Measurements from ENCODE around the gene TBC1D14.

Gene TBC1D14

DNA sequence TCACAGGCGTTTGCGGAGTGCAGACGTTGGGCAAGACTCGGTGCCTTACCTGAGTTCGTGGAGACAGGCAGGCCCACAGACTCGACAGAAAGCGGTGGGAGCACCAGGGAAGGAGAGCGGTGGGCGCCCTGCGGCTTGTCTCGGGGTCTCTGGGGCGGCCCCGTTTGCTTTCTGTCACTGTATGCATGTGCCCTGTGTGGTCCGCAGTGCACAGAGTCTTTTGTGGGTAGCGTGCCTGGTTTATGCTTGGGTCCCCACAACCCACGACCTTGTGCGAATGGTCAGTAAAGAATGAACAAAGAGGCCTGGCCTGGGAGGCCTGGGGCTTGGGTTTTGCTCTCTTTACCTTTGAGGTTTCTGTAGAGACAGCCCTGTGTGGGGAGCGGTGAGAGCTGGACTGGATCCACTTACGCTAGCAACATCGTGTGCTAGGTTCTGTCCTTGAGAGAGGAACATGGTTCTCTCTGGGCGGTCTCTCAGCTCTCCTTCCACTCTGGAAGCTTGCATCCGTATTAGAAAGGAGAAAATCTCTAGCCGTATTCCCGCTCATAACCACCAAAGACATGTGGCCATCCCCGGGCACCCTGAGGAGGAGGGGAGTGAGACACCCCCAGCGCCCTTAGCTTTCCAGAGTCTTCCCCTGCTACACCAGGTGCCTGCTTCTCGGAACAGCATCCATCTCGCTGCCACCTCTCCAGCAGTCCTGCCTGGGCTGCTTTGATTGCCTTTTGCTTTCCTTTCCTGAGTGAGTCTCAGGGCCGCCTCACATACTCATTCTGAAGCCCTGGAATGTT is 134.7 kb downstream of the TBC1D14 start:
- DNase-seq (ENCODE audit: low spot score): no peak

DNA sequence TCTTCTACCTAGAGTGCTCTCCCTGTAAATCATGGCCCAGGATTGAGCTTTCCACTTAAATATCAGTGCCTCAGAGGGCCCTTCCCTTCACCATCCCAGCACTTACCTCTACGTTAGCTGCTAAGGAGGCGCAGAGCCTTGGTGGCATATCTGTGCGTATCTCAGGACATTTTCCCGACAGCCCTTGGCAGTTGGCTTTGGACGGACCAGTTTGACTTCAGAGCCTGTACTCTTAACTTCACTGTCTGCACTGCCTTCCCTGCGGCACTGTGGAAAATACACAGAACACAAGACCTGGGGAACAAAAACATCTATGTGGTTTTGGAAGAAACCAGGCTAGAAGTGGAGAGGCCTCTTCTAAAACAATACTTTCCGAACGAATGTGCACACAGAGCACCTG is 135.9 kb downstream of the TBC1D14 start:
- no peak for DNase-seq (ENCODE audit: low spot score)

DNA sequence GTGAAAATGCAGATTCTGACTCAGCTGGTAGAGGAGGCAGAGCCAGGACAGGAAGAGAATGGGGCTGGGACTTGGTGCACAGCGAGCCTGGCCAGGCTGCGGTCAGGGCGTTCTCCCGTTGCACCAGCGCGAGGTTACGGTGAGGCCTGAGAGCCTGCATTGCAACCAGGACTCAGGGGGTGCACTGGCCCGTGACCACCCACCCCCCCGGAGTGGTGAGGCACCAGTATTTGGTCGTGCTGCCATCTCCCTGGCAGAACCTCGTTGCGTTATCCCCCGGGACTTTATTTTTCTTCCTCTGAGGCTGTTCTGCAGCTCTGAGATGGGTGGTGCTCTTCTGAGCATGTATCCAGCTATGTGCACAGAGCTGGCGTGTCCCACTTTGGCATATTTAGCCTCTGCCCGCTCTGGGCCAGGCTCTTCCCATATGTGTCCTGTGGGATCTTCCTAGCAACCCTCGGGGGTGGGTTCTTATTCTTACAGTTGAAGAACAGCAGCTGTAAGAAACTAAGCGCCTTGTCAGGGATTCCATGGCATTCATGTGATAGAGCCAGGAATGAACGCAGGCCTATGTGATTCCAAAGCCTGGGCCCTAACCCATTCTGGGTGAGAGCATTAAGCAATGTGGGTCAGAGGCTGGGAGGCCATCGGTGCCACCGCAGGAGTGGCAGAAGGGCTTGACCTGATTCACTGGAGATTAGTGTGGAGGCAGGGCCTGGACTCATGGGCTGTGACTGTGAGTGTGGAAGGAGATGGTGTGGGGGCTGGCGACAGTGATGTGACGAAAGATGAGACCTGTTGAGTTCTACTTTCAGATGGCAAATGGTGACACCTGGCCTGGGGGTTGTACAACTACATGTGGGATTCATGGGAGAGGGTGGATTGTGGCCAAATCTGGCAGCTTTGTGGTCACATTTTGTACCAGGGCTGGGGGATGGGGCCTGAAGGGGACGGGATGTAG is 136.6 kb downstream of the TBC1D14 start:
- no peak for DNase-seq (ENCODE audit: low spot score)

DNA sequence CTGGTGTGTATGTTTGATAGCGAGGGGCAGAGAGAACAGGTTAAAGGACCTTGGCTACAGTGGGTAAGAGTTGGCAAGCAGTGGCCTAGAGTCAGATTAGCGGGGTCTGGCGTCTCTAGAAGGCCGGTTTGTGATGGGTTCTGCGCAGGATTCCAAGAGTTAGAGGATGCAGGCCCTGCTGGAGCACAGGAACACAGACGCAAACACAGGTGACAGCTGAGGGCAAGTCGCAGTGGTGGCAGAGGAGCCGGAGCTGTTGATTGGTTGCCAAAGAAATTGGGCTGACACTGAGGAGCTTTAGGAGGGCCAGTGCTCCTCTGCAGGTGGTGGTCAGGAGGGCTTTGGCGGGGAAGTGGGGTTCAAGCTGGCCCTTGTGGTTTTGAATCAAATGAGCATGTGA is 137.3 kb downstream of the TBC1D14 start:
- no peak for DNase-seq (ENCODE audit: low spot score)

DNA sequence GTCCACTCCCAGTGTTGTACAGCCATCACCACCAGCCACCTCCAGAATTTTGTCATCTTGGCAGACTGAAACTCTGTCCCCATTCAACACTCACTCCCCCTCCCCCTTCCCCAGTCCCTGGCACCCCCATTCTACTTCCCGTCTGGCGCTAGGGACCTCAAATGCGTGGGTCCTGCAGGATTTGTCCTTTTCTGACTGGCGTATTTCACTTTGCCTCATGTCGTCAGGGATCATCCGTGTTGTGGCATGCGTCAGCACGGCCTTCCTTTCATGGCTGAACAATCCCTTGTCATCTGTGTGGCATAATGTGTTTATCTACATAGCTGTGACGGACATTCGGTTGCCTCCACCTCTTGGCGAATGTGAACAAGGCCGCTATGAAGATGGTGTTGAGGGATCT is 139.0 kb downstream of the TBC1D14 start:
- DNase-seq (ENCODE audit: low spot score): no peak

DNA sequence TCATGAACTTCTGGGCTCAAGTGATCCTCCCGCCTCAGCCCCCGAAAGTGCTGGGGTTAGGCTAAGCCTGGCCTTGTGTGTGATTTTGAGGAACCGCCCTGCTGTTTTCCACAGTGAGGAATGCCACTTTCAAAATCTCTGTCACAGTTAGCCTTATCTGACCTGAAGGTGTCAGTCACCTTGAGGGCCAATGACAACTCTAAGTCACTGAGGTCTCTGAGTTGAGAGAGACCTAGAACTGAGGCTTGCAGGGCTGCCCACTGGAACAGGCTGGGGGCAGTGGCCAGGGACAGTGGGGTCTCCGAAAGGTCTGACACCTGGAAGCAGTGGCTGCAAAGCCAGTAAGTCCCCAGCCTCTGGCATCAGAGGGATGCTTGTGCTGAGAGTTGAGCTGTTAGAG is 139.7 kb downstream of the TBC1D14 start:
- DNase-seq (ENCODE audit: low spot score): no peak

DNA sequence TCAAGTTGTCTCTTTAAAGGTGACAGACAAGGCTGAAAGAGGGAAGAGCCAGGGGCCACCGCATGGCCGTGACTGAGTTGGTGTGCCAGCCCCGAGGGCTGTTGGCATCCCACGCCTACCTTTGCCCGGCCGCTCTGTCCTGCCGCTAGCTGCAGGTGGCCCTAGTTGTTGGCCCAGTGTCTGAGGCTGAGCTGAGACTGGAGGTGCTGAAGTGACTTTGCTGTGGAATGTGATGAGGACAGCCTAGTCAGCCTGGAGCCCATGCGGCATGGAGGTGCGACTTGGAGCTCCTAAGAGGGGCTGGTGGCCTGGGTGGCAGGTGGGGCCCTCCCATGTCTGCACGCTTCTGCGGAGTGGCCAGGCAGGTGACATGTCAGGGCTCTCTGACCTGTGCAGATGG is 140.1 kb downstream of the TBC1D14 start:
- no peak for DNase-seq (ENCODE audit: low spot score)

DNA sequence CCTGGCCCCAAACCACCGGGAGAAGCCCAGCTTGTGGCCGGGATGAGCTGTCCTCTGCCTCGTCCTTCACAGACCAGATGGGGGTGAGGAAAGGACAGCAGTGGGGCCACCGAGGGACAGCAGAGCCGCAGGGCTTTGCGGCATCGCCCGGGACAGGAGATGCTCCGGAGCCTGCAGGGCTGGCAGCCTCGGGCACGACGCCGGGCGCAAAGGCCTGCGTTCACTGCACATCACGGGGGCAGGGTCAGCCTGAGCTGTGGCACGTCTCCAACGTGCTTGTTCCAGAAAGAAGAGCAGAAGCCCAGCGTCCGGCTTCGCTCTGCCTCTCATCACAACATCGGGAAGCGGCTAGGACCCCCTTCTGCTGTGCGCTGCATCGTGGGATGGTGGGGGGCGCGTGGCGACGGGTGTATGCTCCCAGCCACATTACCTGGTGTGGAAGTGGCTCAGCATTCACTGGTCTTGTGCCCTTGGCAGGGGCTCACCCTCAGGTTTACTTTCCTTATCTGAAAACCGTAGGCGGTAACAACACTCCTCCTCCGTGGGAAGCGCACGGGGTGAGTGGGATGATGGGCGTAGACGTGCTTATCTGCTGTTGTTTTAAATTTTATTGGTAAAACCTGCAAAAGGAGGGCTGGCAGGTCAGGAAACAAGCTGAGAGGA is 141.0 kb downstream of the TBC1D14 start:
- DNase-seq (ENCODE audit: low spot score): no peak

DNA sequence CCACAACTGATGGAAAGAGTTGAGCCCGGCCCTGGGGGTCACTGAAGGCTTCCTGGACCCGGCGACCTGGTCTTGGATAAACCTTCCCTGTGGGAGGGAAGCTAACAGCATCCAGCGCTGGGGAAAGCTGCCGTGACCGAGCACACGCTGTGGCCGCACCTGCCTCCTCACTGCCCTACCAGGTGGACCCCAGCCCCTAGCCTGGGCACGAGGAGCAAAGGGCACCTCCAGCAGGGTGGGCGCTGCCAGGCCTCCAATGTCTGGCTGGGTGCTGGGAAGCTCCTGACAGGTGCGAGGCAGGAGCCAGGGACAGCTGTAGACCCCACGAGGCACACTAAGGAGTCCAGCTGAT is 141.5 kb downstream of the TBC1D14 start:
- no peak for DNase-seq (ENCODE audit: low spot score)

DNA sequence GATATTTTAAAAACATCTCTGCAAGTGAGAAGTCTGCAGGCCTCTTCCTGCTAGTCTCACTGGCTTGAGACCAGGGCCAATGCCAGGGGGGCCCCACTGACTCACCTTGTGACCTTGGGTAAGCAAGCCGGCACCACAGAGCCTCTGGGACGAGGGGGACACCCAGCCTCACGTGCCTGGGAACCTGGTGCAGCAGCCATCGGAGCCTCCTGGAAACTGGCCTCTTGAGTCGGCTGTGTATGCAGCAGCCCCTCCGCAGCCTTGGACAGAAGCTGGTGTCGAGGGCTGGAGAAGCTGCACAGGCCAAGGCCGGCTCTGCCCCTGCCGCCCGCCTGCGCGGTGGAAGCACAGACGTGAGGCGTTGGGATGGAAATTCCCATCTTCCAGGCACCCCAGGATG is 142.3 kb downstream of the TBC1D14 start:
- no peak for DNase-seq (ENCODE audit: low spot score)

DNA sequence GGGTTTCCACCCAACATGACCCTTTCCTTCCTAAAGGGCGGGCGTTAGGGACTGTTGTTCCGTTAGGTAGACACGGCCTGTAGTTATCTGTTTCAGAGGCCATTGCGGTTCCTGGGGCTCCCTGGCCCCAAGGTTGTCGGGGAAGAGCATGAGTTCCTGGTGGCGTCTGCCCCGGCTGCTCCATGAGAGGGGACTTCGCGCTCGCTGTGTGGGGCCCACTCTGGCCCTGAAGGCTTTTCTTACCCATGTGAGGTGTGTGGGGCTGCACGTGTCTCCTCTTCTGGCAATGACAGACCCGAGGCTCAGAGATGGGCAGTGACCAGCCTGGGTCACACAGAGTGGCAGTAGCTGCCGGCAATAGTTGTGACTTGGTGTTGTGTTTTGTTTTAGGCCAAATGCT is 142.7 kb downstream of the TBC1D14 start:
- DNase-seq (ENCODE audit: low spot score): no peak

DNA sequence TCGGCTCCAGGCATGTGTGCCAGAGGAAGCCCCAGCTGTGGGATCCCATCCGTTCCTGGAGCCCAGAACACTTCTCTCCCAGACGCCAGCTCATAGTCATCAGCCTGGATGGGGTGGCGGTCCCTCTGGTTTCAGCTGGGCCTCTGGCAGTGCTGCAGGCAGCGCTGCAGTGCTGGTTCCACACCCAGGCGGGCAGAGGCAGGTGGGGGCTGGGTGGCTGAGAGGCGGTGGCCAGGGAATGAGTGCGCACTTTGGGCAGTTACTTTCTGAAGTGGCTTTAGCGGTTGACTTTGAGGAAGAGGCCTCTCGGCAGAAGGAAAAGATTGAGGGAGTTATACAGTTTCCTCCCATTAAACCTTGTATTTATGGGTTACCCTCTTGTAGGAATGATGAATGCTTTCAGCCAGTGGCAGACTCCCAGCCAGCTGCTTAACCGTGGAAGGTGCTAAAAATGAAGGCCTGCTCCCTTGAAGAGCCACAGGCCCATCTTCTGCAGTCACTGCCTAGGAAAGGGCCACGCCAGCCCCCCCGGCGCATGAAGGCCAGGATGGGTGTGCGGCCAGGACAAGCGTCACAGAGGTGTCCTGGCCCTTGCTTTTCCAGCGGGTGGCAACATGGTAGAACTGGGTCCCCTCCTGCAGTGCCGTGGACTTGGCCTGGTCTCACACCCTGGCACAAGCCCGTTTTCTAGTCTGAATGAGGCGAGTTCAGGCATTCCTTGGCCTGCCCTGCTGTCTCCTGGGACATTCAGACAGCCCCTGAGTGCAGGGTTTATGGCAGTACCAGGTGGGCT is 143.5 kb downstream of the TBC1D14 start:
- no peak for DNase-seq (ENCODE audit: low spot score)

DNA sequence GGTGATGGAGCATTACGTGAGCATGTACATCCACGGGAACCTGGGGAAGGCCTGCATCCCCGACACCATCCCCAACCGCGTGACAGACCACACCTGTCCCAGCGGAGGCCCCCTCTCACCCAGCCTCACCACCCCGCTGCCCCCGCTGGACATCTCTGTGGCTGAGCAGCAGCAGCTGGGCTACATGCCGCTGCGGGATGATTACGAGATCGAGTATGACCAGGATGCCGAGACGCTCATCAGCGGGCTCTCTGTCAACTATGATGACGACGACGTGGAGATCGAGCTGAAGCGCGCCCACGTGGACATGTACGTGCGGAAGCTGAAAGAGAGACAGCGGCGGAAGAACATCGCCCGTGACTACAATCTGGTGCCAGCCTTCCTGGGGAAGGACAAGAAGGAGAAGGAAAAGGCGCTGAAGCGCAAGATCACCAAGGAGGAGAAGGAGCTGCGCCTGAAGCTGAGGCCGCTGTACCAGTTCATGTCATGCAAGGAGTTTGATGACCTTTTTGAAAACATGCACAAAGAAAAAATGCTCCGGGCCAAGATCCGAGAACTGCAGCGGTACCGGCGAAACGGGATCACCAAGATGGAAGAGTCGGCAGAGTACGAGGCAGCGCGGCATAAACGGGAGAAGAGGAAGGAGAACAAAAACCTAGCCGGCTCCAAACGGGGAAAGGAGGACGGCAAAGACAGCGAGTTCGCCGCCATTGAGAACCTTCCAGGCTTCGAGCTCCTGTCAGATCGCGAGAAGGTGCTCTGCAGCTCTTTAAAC is 144.7 kb downstream of the TBC1D14 start:
- DNase-seq (ENCODE audit: low spot score): no peak

DNA sequence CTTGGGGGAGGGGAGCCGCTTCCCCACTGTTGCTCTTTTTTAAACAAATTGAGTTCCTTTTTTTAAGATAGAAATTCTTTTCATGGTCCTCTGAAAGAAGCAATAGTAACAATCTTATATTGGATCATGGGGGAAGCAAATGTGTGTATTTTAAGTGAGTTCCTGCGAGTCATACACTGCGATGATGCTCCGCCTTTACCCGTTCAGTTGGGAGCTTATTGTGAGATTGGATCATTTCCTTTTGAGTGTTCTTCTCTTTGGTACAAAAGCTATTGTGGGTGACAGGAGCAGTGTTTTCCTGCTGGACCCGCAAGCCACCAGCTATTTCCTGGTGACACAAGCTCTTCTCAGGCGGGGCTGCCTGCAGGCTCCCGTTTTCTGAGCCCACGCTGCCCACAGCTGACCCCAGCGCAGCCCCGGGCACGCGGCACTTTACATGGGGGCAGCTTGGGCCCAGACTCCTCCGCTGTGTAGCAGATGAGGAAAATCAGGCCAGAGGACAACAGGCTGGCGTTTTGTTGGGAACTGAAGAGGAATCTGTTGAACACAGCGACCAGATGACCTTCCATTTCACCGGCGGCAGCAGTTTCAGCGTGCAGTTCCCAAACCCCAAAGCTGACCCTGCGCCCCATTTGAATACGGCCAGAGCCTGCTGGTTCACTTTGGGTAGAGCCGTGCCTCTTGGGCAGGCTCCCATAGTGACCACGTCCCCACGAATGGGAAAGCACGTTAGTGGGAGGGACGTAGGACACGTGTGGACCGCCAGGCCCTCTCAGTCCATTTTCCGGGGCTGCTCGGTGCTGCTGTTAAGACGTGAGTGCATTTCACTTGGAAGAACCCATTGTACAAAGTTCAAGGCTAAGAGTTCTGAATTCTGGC is 145.7 kb downstream of the TBC1D14 start:
- no peak for DNase-seq (ENCODE audit: low spot score)

DNA sequence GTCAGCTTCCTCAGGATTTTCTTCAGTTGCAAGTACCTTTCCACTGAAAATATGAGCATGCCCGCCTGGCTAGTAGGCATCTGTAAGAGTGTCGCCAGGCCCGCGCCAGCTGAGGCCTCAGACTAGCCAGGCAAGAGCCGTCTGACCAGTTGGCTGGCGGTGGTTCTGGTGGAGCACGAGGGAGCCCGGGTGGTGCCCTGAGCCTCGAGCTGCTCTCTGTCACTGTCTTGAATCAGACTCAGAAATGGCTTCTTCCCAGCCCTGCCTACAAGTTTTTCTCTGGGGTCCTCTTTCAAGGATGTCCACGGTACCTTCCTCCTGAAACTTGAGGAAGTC is 146.3 kb downstream of the TBC1D14 start:
- DNase-seq (ENCODE audit: low spot score): no peak

DNA sequence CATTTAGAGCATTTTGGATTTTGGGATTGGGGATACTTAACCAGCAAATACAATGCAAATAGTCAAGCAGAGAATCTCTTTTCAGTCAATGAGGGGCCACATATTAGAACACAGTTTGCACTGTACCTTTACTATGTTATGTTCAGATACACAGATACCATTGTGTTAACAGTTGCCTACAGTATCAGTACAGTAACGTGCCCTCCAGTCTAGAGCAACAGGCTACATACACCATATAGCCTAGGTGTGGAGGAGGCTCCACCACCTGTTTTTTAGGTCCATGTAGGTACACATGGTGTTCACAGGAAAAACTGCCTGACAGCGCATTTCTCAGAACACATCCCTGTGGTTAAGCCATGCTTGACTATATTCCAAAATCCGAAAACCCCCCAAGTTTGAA is 149.2 kb downstream of the TBC1D14 start:
- DNase-seq (ENCODE audit: low spot score): no peak

DNA sequence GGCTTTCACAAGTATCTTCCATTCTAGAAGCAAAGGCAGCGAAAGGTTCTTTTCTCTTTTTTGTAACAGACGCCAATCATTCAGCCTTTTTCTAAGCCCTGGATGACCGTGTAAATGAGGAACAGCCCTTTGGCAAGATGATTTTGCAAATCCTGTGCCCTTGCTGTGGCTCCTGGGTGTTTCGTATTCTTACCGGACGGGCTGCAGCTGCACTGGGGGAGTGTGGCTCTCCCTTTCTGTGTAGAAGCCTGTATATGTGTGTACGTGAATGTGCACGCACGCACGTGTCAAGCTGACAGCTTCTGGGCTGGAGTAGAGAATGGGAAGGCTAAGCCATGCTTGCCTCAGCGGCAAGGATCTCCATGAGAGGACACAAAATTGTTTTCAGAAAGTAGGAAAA is 150.0 kb downstream of the TBC1D14 start:
- no peak for DNase-seq (ENCODE audit: low spot score)

DNA sequence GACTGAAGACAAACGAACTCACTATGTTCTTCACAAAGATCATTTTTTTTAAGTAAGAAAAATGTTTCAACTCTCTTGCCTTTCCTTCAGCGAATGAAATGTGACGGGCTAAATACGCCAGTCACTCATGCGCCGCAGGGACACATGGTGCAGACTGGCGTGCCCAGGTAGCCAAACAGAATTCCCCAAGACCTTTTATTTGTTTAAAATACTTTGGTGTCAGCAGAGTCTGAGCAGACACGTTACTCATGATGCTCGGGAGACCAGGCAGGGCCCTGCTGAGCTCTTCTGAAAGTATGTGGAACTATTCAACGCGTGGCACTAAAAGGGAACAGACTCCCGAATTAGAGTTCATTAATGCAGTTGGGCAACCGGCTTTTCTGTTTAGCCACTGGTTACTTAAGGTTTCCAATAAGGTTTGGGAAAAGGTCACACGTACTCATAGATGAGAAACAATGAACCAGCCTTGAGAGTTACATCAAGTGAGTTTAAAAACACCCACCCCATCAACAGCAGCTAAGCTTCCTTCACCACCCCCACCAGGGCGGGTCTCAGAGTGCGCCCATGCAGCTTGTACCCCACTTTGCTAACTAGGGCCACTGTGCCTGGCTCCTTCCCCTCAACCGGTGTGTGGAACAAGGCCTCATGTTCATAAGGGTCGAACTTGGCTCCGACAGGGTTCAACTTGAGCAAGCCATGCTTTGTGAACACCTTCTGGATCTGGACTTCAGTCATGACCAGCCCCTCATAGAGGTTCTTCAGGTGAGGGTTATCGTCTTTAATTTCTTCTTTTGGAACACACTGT is 150.9 kb downstream of the TBC1D14 start:
- DNase-seq (ENCODE audit: low spot score): no peak

DNA sequence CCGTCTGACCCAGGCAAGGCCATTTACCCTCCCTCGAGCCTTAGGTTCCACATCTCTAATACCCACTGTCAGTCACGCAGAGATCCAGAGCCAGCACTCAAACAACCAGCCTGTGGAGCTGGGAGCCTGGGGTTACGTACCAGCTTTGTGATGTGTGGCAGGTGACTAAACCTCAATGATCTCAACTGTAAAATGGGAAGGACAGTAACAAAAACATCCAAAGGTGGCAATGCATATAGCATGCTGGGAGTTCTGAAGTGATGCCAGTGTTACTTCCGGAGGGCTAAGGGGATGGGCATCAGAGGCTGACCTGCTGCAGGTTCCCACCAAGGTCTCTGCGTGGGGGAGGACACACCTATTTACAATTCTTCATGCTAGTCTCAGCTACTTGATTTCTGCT is 152.2 kb downstream of the TBC1D14 start:
- no peak for DNase-seq (ENCODE audit: low spot score)

DNA sequence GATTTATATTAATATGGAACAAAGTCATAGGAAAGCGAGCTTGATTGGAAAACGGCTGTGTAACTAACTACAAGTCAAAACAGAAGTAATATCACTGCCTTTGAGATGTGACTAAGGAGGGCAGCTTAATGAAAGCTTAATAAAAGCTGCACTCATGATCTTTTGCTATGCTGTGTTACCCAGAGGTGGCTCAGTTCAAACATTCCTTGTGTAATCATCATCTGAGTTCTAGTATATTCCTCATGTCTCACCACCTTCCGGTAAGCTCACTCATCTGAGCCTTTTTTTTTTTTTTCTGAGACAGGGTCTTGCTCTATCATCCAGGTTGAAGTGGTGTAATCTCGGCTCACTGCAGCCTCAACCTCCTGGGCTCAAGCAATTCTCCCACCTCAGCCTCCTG is 153.2 kb downstream of the TBC1D14 start:
- DNase-seq (ENCODE audit: low spot score): no peak
